ENCODE results near the gene SYCE3. TPM values are rescaled to one million over a fixed set of nuclear protein-coding genes. Genes with fewer than 3 reads are reported as not detected.

The SYCE3 gene
- total RNA-seq, 1 experiment from 2014 or later = not detected

DNA sequence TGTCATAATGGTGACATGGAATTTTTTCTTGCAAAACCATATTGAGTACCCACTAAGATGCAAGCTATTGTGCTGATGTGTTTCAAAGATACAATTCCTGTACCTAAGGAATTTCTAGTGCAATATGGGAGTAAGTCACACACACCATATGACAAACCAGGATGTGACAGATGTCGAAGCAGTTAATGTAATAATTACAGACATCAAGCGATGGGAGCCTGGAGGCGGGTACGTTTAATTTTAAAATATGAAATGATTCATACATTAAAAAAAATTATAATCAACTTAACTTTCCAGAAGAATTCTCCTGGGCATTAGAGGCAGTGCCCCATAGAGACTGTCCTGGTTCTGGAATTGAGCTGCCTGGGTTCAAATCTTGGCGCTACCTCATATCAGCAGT, 6.0 kb downstream of the SYCE3 start:
- H3K4me3 ChIP-seq = no peak overlapping the region
- H3K9me3 ChIP-seq (replicated peaks) = no peaks in the 10 kb centered on the region
- H3K27me3 ChIP-seq = peaks cover 19% of the 10 kb centered on the region
- H3K27ac ChIP-seq = no peak overlapping the region
- no peaks in the 10 kb centered on the region for H3K36me3 ChIP-seq
- DNase-seq = no peak
- H3K4me1 ChIP-seq = no peaks in the 10 kb centered on the region

DNA sequence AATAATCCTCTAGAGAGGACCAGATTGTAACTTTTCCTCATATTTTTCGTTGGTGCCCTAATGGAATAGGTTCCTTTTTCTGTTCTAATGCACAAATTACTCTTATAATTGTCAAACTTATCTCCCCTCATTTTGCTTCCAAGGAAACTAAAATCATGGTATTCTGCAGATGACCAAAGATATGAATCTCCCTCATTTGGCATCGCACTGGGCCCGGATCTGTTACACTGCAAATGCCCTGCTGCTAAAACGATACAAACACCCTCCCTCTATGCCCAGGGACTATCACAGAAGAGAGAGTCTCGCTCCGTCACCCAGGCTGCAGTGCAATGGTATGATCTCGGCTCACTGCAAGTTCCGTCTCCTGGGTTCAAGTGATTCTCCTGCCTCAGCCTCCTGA, 9.4 kb downstream of the SYCE3 start:
- Histone ChIP-seq H3K27me3 (peaks cover 4% of the 10 kb centered on the region; the same call in 1 of the 2 replicates), H3K9me3 (replicated peaks) (no peaks in the 10 kb centered on the region), H3K27ac (no peak overlapping the region), H3K4me1 (no peaks in the 10 kb centered on the region), H3K36me3 (no peaks in the 10 kb centered on the region), H3K4me3 (no peak overlapping the region)
- no peak for DNase-seq

DNA sequence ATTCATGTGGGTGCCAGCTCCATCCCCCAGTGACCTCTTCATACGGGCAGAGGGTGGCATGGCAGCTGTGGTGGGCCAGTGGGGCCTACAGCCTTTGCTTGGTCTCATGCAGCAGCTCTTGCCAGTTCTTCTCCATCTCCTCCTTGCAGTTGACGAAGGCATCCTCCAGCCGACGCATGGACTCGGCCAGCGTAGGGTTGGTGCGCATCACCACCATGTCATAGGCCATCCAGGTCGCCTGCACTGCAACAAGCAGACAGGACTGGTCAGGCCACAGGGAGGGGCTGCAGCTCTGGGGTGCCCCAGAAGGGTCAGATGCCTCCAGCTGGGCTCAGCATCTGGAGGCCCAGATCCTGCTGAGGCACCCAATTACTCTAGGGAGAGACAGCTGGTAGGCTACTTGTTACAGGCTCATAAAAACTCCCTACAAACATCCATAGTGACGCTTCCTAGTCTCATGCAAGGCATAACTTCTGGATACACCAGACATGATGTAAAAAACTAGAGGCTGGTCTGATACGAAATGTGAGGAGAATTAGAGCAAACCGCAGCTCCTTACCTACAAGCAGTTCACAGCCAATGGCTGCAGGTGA, 11.5 kb downstream of the SYCE3 start:
- H3K36me3 ChIP-seq = no peaks in the 10 kb centered on the region
- H3K27ac ChIP-seq = no peak overlapping the region
- no peak overlapping the region for H3K4me3 ChIP-seq
- no peaks in the 10 kb centered on the region for H3K9me3 ChIP-seq (replicated peaks)
- H3K27me3 ChIP-seq = no peaks in the 10 kb centered on the region
- no peak for DNase-seq
- H3K4me1 ChIP-seq = no peaks in the 10 kb centered on the region

DNA sequence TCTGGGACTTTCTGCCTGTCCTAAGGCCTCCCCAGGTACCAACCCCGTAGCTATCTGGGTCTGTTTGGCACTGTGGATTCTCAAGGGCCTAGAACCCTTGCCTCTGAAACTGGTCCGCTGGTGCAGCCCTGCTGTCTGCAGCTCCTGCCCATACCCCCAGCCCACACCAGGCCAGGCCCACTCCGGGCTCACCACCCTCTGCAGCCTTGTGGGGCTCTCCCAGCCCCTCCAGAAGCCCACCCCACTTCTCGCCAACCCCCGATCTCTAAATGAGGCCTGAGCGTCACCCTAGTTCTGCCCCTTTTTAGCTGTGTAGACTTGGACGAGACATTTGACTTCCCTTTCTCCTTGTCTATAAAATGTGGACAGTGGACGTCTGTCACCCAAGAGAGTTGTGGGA, 12.3 kb downstream of the SYCE3 start:
- Histone ChIP-seq H3K4me3 (no peak overlapping the region), H3K4me1 (no peaks in the 10 kb centered on the region), H3K36me3 (no peaks in the 10 kb centered on the region), H3K27me3 (no peaks in the 10 kb centered on the region), H3K9me3 (replicated peaks) (no peaks in the 10 kb centered on the region), H3K27ac (no peak overlapping the region)
- no peak for DNase-seq

DNA sequence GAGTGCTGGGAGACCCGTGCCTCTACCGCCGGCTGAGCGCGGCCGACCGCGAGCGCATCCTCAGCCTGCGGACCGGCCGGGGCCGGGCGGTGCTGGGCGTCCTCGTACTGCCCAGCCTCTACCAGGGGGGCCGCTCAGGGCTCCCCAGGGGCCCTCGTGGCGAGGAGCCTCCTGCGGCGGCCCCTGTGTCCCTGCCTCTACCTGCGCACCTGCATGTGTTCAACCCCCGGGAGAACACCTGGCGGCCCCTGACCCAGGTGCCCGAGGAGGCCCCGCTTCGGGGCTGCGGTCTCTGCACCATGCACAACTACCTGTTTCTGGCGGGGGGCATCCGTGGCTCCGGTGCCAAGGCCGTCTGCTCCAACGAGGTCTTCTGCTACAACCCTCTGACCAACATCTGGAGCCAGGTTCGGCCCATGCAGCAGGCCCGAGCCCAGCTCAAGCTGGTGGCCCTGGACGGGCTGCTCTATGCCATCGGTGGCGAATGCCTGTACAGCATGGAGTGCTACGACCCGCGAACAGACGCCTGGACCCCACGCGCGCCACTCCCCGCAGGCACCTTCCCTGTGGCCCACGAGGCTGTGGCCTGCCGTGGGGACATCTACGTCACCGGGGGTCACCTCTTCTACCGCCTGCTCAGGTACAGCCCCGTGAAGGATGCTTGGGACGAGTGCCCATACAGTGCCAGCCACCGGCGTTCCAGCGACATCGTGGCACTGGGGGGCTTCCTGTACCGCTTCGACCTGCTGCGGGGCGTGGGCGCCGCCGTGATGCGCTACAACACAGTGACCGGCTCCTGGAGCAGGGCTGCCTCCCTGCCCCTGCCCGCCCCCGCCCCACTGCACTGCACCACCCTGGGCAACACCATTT, 13.6 kb downstream of the SYCE3 start:
- Histone ChIP-seq H3K4me1 (no peaks in the 10 kb centered on the region), H3K27ac (no peak overlapping the region), H3K9me3 (replicated peaks) (no peaks in the 10 kb centered on the region), H3K4me3 (no peak overlapping the region), H3K36me3 (no peaks in the 10 kb centered on the region), H3K27me3 (0 out of 2 replicates have a peak, but pooled peaks cover 4% of the 10 kb centered on the region)
- DNase-seq = no peak

DNA sequence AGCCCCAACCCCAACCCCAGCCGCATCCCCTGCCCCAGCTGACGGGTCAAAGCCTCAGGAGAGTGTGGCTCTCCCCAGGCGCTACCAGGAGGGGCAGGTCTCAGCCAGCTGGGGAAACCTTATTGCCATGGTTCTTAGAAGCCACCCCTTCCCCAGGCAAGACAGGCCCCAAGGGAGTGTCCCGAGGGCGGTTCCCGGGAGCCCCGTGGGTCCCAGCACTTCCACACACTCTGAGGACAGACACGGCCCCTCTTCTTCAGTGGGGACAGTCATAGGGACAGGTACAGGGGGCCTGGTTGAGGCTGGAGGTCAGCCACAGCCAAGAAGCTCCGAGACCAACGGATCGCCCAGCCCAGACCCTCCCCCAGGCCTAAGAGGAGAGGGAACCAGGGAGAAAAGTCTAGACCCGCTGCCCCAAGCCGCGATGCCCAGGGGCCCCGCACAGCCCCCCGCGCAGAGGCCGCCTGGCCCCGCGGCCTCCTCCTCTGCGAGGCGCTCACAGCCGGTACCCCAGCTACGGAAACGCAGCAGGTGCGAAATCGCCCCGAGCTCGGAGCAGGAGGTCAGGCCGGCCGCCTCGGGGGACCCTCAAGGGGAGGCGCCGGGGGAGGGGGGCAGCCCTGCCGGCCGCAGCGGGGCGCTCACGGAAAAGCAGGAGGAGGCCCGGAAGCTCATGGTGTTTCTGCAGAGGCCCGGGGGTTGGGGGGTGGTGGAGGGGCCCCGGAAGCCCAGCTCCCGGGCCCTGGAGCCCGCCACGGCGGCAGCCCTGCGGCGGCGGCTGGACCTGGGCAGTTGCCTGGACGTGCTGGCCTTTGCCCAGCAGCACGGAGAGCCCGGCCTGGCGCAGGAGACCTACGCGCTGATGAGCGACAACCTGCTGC, 14.4 kb downstream of the SYCE3 start:
- Histone ChIP-seq H3K9me3 (replicated peaks) (no peaks in the 10 kb centered on the region), H3K27me3 (0 out of 2 replicates have a peak, but pooled peaks cover 4% of the 10 kb centered on the region), H3K36me3 (no peaks in the 10 kb centered on the region), H3K4me3 (no peak overlapping the region), H3K4me1 (no peaks in the 10 kb centered on the region), H3K27ac (no peak overlapping the region)
- DNase-seq = no peak

DNA sequence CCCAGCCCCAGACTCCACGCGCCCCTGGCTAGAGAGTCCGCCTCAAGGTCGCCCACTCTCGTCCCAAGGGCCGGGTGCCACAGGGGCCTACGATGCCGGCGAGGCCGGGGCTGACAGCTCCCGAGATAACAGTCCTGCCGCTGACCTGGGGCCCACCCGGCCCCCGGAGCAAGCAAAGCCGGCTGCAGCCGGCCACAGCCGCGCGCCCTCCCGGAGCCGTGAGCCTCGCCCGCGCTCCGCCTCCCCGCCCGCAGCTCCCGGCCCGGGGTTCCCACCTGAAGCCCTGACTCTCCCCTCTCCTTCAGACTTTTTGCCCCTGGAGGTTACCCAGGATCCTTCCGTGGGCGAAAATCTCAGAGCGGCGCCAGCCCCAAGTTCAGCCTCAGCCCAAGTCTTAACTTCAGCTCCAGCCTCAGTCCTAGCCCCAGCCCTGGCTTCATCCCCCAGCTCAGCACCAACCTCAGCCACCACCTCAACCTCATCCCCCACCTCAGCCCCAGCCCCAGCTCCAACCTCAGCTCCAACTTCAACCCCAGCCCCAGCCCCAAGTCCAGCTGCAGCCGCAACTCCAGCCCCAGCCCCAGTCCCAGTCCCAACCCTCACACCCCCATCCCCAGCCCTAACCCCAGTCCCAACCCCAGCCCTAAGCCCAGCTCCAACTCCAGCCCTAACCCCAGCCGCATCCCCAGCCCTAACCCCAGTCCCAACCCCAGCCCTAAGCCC, 15.3 kb downstream of the SYCE3 start:
- no peak for DNase-seq
- H3K27me3 ChIP-seq = 0 out of 2 replicates have a peak, but pooled peaks cover 4% of the 10 kb centered on the region

DNA sequence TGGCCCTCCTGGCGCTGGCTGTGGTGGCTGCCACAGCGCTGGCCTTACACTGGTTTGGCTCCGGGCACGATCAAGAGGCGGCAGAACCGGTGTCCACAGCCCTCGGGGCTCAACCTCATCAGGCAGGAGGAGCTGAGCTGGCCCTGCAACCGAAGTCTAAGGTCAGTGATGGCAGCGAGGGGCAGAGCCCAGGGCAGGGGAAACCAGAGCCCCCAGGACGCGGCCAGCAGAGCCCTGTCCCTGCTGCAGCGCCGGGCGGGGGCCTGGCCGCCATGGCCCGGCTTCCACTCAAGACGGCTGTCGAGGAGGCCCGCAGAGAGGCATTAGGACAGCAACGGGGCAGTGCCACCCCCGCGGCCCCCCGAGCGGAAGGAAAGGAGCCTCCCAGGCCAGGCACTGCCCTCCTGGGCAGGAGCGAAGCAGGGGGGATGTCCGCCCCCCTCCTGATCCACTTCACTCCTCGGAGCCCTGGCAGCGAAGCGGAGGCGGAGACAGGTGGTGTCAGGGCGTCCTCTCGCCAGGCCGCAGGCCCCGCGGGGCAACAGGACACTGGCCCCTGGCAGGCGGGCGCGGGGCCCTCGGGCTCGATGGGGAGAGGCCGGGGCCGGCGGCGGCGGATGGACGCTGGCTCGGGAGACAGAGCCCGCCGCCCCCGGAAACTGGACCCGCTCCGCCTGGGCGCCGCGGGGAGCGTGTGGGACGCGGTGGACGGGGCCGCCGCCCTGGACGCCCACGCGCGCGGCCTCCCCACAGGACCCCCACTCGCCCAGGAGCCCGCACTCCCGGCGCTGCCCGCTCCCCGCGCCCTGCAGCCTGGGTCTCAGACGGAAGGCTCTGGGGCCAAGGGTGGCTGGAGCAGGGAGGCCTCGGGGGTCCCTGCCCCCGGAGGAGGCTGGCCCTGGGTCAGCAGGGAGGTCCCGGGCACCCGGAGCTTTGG, 16.1 kb downstream of the SYCE3 start:
- Histone ChIP-seq H3K27me3 (0 out of 2 replicates have a peak, but pooled peaks cover 4% of the 10 kb centered on the region), H3K9me3 (replicated peaks) (no peaks in the 10 kb centered on the region), H3K36me3 (no peaks in the 10 kb centered on the region), H3K4me1 (no peaks in the 10 kb centered on the region), H3K4me3 (no peak overlapping the region), H3K27ac (no peak overlapping the region)
- DNase-seq = no peak

More for the DNA sequence above, 15.3 kb downstream of the SYCE3 start:
- H3K4me3 ChIP-seq = no peak overlapping the region
- no peaks in the 10 kb centered on the region for H3K9me3 ChIP-seq (replicated peaks)
- H3K36me3 ChIP-seq = no peaks in the 10 kb centered on the region
- no peaks in the 10 kb centered on the region for H3K4me1 ChIP-seq
- H3K27ac ChIP-seq = no peak overlapping the region

DNA sequence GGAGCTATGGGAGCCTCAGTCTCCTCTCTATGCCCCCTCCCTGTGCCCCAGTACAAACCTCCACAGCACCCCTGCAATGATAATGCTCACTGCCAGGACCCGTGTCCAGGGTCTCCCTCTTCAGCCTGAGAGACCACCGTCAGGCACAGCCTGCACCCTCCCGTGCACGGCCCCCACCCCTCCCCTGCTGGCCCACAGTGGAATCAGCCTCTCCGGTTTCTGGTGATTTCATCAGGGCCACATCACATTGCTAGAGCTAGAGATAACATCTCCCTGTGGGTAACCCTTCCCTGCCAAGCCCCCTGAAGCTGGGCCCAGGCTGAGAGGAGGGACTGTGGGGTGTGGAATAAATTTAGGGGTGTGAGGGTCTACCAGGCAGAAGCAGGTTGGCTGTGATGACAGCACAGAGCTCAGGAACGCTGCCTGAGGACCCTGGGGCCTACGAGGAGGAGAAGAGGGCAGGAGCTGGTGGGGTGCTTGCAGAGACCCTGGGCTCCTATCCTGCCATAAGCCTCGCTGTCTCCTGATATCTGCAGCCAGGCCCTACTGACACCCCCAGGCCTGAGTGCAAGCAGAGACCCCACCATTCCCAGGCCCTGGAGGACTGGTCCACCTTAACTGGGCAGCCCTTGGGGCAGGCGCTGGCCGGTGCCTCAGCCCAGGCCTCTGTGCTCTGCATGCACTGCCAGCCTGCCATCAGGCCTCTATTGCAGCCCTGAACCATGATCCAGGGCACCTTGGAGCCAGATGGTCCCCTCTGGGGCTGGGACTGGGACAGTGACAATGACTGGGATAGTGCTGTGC, 17.0 kb downstream of the SYCE3 start, which contains the start of gene KLHDC7B:
Gene KLHDC7B (plus strand): TSS at position 378 of the 804 bp plus-strand sequence. CDS start 345 bp downstream, at position 723.
- Histone ChIP-seq H3K27me3 (0 out of 2 replicates have a peak, but pooled peaks cover 4% of the 10 kb centered on the region), H3K27ac (no peak within 1 kb of the TSS), H3K4me1 (no peaks in the 10 kb centered on the region), H3K36me3 (no peaks in the 10 kb centered on the region), H3K9me3 (replicated peaks) (no peaks in the 10 kb centered on the region), H3K4me3 (no peak within 1 kb of the TSS)
- DNase-seq = no peak

DNA sequence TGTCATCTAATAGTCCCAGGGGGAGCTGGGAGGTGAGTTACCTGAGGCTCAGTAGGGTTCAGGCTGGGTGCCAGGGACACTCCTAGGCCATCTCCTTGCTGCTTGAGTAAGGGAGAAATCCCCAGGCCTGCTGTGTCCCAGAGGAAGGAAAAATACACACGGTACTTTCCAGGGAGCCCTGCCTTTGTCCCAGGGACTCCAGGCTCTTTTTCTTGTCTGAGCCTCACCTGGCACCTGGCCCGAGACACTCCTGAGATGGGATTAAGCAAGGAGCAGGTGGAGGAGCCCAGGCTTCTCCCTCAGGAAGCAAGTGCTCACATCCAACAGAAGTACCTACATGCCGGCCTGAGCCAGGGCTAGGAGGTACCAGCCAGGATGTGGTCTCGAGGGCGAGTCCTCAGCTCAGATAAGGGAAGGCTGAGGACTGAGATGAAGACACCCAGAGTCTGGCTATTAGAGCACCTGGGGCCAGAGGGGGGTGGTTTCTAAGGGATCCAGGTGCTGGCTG, 17.9 kb downstream of the SYCE3 start:
- H3K36me3 ChIP-seq = no peaks in the 10 kb centered on the region
- H3K27ac ChIP-seq = no peak overlapping the region
- no peak for DNase-seq
- 0 out of 2 replicates have a peak, but pooled peaks cover 4% of the 10 kb centered on the region for H3K27me3 ChIP-seq
- H3K9me3 ChIP-seq (replicated peaks) = no peaks in the 10 kb centered on the region
- no peak overlapping the region for H3K4me3 ChIP-seq
- no peaks in the 10 kb centered on the region for H3K4me1 ChIP-seq

DNA sequence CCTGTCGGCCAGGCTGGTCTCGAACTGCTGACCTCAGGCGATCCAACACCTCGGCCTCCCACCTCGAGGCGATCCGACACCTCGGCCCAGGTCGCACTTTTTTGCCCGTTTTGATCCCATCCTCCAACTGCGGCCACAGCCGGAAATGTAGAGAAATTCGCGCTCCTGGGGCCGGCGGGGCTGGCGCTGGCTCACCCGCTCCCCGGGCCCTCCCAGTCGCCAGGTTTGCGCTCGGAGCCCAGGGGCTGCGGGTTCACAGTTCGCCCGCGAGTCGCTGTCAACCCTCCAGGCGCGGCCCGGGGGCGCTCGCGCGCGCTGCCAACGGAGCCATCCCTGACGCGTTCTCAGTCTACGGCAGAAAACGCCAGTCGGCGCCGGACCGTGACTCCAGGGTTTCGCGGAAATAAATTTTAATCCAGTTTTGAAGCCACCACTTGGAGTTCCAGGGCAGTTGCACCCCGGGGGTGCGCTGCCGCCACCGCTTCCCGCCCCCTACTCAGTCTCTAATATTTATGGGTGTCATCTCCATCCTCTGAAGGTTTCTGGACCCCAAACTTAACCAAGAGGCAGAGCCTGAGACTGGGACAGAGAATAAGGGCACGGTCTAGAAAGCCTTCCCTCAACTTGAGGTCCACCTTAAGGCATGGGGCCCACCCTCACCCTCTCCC, 18.5 kb downstream of the SYCE3 start:
- DNase-seq = no peak
- no peaks in the 10 kb centered on the region for H3K36me3 ChIP-seq
- H3K4me1 ChIP-seq = no peaks in the 10 kb centered on the region
- 0 out of 2 replicates have a peak, but pooled peaks cover 4% of the 10 kb centered on the region for H3K27me3 ChIP-seq
- no peaks in the 10 kb centered on the region for H3K9me3 ChIP-seq (replicated peaks)
- H3K27ac ChIP-seq = no peak overlapping the region
- H3K4me3 ChIP-seq = no peak overlapping the region

DNA sequence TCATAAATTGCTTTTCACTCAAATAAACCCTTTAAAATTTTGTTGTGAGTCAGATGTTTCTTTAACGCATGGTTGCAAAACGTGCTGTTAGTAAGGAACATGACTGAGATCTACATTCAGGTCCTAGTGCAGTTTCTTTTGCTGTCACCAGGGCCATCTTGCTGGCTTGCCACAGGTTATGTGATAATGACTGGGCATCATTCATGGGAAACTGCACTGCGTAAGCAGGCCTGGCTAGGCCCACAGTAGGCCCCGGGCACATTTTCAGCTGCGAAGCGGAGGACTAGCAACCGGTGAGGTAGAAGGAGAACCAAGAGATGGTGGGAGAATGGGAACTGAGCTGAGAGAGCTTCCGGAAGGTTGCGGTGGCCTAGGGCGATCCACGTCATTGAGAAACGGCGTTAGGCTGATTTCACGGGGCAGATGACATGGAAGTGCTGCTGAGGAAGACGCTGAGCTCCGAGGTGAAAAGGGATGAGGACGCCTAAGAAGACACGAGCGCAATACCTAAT, 20.2 kb downstream of the SYCE3 start:
- Histone ChIP-seq H3K9me3 (replicated peaks) (no peaks in the 10 kb centered on the region), H3K4me1 (no peaks in the 10 kb centered on the region), H3K36me3 (no peaks in the 10 kb centered on the region), H3K27me3 (peaks cover 4% of the 10 kb centered on the region; the same call in 1 of the 2 replicates), H3K27ac (no peak overlapping the region), H3K4me3 (no peak overlapping the region)
- no peak for DNase-seq

All from SJCRH30 (cell line).